K562 (cell line): ENCODE data around the gene GNG7. TPM values are rescaled to one million over a fixed set of nuclear protein-coding genes. Genes with fewer than 3 reads are reported as not detected.

Source experiments
- FOXJ3 ChIP-seq: sonication (generic); formaldehyde crosslinking; IDR thresholded peaks from 2 replicates; pipeline ENCODE4 v1.4.0; 2020; ENCODE audit warnings: mild to moderate bottlenecking, missing genetic modification reagents
- GTF2B ChIP-seq: IDR thresholded peaks from 2 replicates; pipeline ENCODE4 v1.6.1; 2011; ENCODE audit not compliant: insufficient read length; ENCODE audit errors: extremely low read depth
- JUND ChIP-seq, 2 experiments: IDR thresholded peaks; 2 replicates in 1 of 2; 3 replicates in 1 of 2; pipeline ENCODE4 v1.6.1; 2011; ENCODE audit warnings: borderline replicate concordance in 2 of 2, low read depth in 2 of 2, low read length in 2 of 2, improper control_type of control experiment in 1 of 2, missing biosample characterization in 1 of 2, missing genetic modification characterization in 1 of 2, missing genetic modification reagents in 1 of 2
- MEIS2 ChIP-seq: fragments of 450-650 bp; IDR thresholded peaks from 2 replicates; pipeline ENCODE4 v1.6.1; 2014; ENCODE audit warnings: mild to moderate bottlenecking; ENCODE audit not compliant: partially characterized antibody
- TFAM ChIP-seq: fragments of 250-450 bp; sonication (Bioruptor Pico); conservative IDR thresholded peaks from 2 replicates; pipeline ENCODE4 v1.5.0; 2021; ENCODE audit warnings: mild to moderate bottlenecking, moderate library complexity
- ZFP91 ChIP-seq: sonication (generic); formaldehyde crosslinking; IDR thresholded peaks from 2 replicates; pipeline ENCODE4 v1.8.0; 2022; ENCODE audit warnings: mild to moderate bottlenecking, missing genetic modification reagents
- ZNF318 ChIP-seq, 2 experiments: fragments of 450-650 bp; IDR thresholded peaks; 2 replicates each; pipeline ENCODE4 v1.6.1; 2016; ENCODE audit warnings: mild to moderate bottlenecking in 2 of 2, borderline replicate concordance in 1 of 2, low read depth in 1 of 2, moderate library complexity in 1 of 2
- ZNF444 ChIP-seq: fragments of 250-450 bp; sonication (Bioruptor Pico); IDR thresholded peaks from 2 replicates; pipeline ENCODE4 v1.4.0; 2020; ENCODE audit warnings: mild to moderate bottlenecking, moderate library complexity
- ZNF696 ChIP-seq: fragments of 250-450 bp; sonication (Bioruptor Pico); conservative IDR thresholded peaks from 2 replicates; pipeline ENCODE4 v1.4.0; 2020; ENCODE audit warnings: mild to moderate bottlenecking, moderate library complexity
- ZNF79 ChIP-seq: fragments of 250-450 bp; sonication (Bioruptor Pico); IDR thresholded peaks from 2 replicates; pipeline ENCODE4 v1.4.0; 2020; ENCODE audit warnings: low read depth, mild to moderate bottlenecking, moderate library complexity
- polyA plus RNA-seq, 8 experiments: library from polyadenylated mRNA; depleted of rRNA in 4 of 8; stranded (reverse) in 5 of 8; unstranded in 3 of 8; fragments of >200 nt; fragmentation: Nextera tagmentation in 2 of 8; fragmentation: Illumina TruSeq in 1 of 8; extraction: Ambion mirVana in 2 of 8; extraction: Trizol in 1 of 8; gene quantifications; 2 replicates each; pipeline versions ENCODE4 v1.2.1 to v1.2.3, GENCODE V29; 2011 to 2014; ENCODE audit warnings: inconsistent platforms in 1 of 8, missing spikeins in 1 of 8
- total RNA-seq, 7 experiments: library from RNA; depleted of rRNA in 6 of 7; stranded (reverse); fragments of >200 nt in 6 of 7; fragmentation: Illumina TruSeq in 2 of 7; extraction: Trizol in 2 of 7; gene quantifications; 2 replicates each; pipeline versions ENCODE4 v1.2.1 to v1.2.3, GENCODE V29; 2011 to 2021; ENCODE audit warnings: low replicate concordance in 1 of 7
- TF ChIP-seq, protein P1 (sequence below): fragments of 200-800 bp; sonication (Bioruptor generic); IDR thresholded peaks from 2 replicates; pipeline ENCODE4 v1.6.1; 2017; ENCODE audit warnings: missing genetic modification characterization, missing compliant biosample characterization
- TF ChIP-seq, protein P2 (sequence below): sonication (generic); formaldehyde crosslinking; IDR thresholded peaks from 2 replicates; pipeline ENCODE4 v1.8.1; 2022; ENCODE audit warnings: missing genetic modification reagents

Gene GNG7
- total and polyA plus RNA-seq, 9 of the 15 experiments (the other 6 are each of a cell fraction or from before 2014, with no cell fraction given), result 0.01 to 0.20 (median 0.06) TPM; not detected in 1

GRCh38 chr19:2552859-2553258 is 149.6 kb downstream of the GNG7 start (continued):
- TF ChIP-seq ZFP91 (CRISPR knock-in tag) (no peak), ZNF696 (no peak), GTF2B (no peak), ZNF318 (IDR thresholded peaks at IDR 0.05; ENCODE audit: borderline replicate concordance in 1 of 2, low read depth in 1 of 2) (peak in 1 of 2 experiments; percentile 46; a peak in 1 of 4 replicates), TFAM (CRISPR knock-in tag) (no peak), JUND (IDR thresholded peaks at IDR 0.05; ENCODE audit: borderline replicate concordance, low read depth, low read length) (no peak; the same call in 1 of the 2 replicates), JUND (tag; IDR thresholded peaks at IDR 0.05; ENCODE audit: borderline replicate concordance, low read depth, low read length) (peak; percentile 18; the same call in 1 of the 3 replicates), ZNF444 (CRISPR knock-in tag) (no peak), ZNF79 (CRISPR knock-in tag) (no peak), FOXJ3 (CRISPR knock-in tag) (no peak), MEIS2 (peak; percentile 49)
- TF ChIP-seq, protein P1, sequence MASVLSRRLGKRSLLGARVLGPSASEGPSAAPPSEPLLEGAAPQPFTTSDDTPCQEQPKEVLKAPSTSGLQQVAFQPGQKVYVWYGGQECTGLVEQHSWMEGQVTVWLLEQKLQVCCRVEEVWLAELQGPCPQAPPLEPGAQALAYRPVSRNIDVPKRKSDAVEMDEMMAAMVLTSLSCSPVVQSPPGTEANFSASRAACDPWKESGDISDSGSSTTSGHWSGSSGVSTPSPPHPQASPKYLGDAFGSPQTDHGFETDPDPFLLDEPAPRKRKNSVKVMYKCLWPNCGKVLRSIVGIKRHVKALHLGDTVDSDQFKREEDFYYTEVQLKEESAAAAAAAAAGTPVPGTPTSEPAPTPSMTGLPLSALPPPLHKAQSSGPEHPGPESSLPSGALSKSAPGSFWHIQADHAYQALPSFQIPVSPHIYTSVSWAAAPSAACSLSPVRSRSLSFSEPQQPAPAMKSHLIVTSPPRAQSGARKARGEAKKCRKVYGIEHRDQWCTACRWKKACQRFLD (CRISPR knock-in tag), result no peak
- TF ChIP-seq, protein P2, sequence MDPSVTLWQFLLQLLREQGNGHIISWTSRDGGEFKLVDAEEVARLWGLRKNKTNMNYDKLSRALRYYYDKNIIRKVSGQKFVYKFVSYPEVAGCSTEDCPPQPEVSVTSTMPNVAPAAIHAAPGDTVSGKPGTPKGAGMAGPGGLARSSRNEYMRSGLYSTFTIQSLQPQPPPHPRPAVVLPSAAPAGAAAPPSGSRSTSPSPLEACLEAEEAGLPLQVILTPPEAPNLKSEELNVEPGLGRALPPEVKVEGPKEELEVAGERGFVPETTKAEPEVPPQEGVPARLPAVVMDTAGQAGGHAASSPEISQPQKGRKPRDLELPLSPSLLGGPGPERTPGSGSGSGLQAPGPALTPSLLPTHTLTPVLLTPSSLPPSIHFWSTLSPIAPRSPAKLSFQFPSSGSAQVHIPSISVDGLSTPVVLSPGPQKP (CRISPR knock-in tag), result no peak
